Measurements from ENCODE around the gene ANKFN1.

DNA sequence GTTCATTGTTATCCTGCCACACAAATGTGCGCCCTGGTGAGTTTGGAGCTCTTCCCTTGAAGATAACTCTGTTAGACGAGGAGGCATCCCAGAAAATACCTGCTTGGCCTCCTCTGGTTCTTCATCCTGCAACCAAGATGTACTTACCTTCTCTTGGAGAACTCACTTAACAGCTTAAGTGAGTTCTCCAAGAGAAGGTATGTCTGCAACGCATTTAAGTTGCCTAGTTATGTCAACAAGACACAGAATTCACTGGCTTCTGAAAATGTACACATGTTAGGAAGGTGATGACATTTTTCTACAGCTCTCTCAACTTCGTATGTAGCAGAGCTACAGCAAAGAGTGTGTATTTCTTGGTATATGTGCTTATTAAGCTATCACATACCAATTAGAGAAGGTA is 361.6 kb downstream of the ANKFN1 start:
- TF ChIP-seq EZH2 (IDR thresholded peaks at IDR 0.05) (no peak), CTCF (IDR thresholded peaks at IDR 0.05) (no peak), EZH2phosphoT487 (IDR thresholded peaks at IDR 0.05) (no peak)
